ENCODE measurements around the gene CCDC85B. TPM values are rescaled to one million over a fixed set of nuclear protein-coding genes. Genes with fewer than 3 reads are reported as not detected.

CCDC85B gene
- total and polyA plus RNA-seq, 2 of the 13 experiments (the other 11 are each of a cell fraction or from before 2014, with no cell fraction given), result 8.2 to 19.5 TPM

GRCh38 chr11:65859095-65859811 is 31.2 kb upstream of the CCDC85B start (continued):
- TF ChIP-seq CREM (IDR thresholded peaks at IDR 0.05), result no peak
- no peak for TF ChIP-seq CREM (CRISPR knock-in tag; IDR thresholded peaks at IDR 0.05)
- no peak for TF ChIP-seq RFX5 (IDR thresholded peaks at IDR 0.05; ENCODE audit: low read depth, low read length)
- TF ChIP-seq MEIS2 (CRISPR knock-in tag; IDR thresholded peaks at IDR 0.05), result no peak
- TF ChIP-seq ZC3H13 (CRISPR knock-in tag; IDR thresholded peaks at IDR 0.05), result no peak
- no peak for TF ChIP-seq FLYWCH1 (CRISPR knock-in tag; IDR thresholded peaks at IDR 0.05)
- no peak for TF ChIP-seq TRIM24 (CRISPR knock-in tag; IDR thresholded peaks at IDR 0.05)
- no peak; the same call in 1 of the 2 replicates for TF ChIP-seq HOMEZ (CRISPR knock-in tag; IDR thresholded peaks at IDR 0.05; ENCODE audit: low read depth)
- TF ChIP-seq STAG1 (CRISPR knock-in tag; IDR thresholded peaks at IDR 0.05), result no peak
- peak; percentile 67 for TF ChIP-seq ELF3 (CRISPR knock-in tag; IDR thresholded peaks at IDR 0.05)
- no peak for TF ChIP-seq SIX4 (CRISPR knock-in tag; IDR thresholded peaks at IDR 0.05)
- TF ChIP-seq ZNF503 (CRISPR knock-in tag; IDR thresholded peaks at IDR 0.05), result no peak
- no peak for TF ChIP-seq SRSF4 (IDR thresholded peaks at IDR 0.05; ENCODE audit: low read depth, low read length, poor library complexity, severe bottlenecking)
- no peak for TF ChIP-seq SSRP1 (CRISPR knock-in tag; IDR thresholded peaks at IDR 0.05)
- TF ChIP-seq SMAD9 (CRISPR knock-in tag; IDR thresholded peaks at IDR 0.05), result no peak
- no peak for TF ChIP-seq IRF1 (CRISPR knock-in tag; IDR thresholded peaks at IDR 0.05; ENCODE audit: low read depth)
- TF ChIP-seq NR2F6 (IDR thresholded peaks at IDR 0.05), result no peak
- no peak for TF ChIP-seq NR2F6 (CRISPR knock-in tag; IDR thresholded peaks at IDR 0.05)
- no peak for TF ChIP-seq IKZF4 (CRISPR knock-in tag; IDR thresholded peaks at IDR 0.05; ENCODE audit: borderline replicate concordance, low read depth, not compliant biosample characterization)
- TF ChIP-seq ZNF484 (CRISPR knock-in tag; IDR thresholded peaks at IDR 0.05; ENCODE audit: borderline replicate concordance, low read depth), result no peak
- 0 out of 2 replicates have a peak, but pooled peaks have one; percentile 9 for TF ChIP-seq ZNF350 (CRISPR knock-in tag; IDR thresholded peaks at IDR 0.05; ENCODE audit: borderline replicate concordance, low read depth)
- TF ChIP-seq ZIK1 (CRISPR knock-in tag; IDR thresholded peaks at IDR 0.05; ENCODE audit: borderline replicate concordance, low read depth), result no peak
- TF ChIP-seq ETS1 (CRISPR knock-in tag; IDR thresholded peaks at IDR 0.05), result no peak
- TF ChIP-seq ZNF746 (CRISPR knock-in tag; IDR thresholded peaks at IDR 0.05), result no peak
- TF ChIP-seq ZBTB21 (CRISPR knock-in tag; IDR thresholded peaks at IDR 0.05), result no peak
- TF ChIP-seq TCF7 (IDR thresholded peaks at IDR 0.05; ENCODE audit: low read depth), result no peak

All from HepG2 (cell line).